Forelimb muscle (tissue), 1 donor: ENCODE measurements around the gene EZR. TPM values are rescaled to one million over a fixed set of nuclear protein-coding genes. Genes with fewer than 3 reads are reported as not detected.
"Not testable (repeated sequence)": the region's sequence is repeated elsewhere in the genome, so short reads cannot be mapped to it uniquely, and the experiment has no call there.

Experiments used
- DNase-seq: peaks from one replicate; pipeline ENCODE4 v3.0.0-alpha.2; 2013; ENCODE audit warnings: low read depth
- polyA plus RNA-seq: library from polyadenylated mRNA; unstranded; fragments of 120-200 nt; gene quantifications from one replicate; pipeline ENCODE4 v1.2.1, GENCODE V29; 2013; ENCODE audit not compliant: insufficient read length

EZR gene
- polyA plus RNA-seq, 1 donor, result 25.3 TPM

- no peak for DNase-seq
These were observed 24.8 kb upstream of the EZR start for GRCh38 chr6:158843751-158844683.

GRCh38 chr6:158841358-158841757 is 22.2 kb upstream of the EZR start:
- DNase-seq, result no peak

GRCh38 chr6:158840465-158840864 is 21.3 kb upstream of the EZR start:
- no peak for DNase-seq

GRCh38 chr6:158839796-158840195 is 20.6 kb upstream of the EZR start:
- DNase-seq, result no peak

- not testable (repeated sequence) for DNase-seq
These were observed 19.6 kb upstream of the EZR start for GRCh38 chr6:158838790-158839189.

- DNase-seq, result no peak
These were observed 18.8 kb upstream of the EZR start for GRCh38 chr6:158837684-158838625.

GRCh38 chr6:158836625-158837311 is 17.6 kb upstream of the EZR start:
- no peak for DNase-seq

- DNase-seq, result no peak
These were observed 16.6 kb upstream of the EZR start for GRCh38 chr6:158835616-158836221.

GRCh38 chr6:158834675-158835385 is 15.7 kb upstream of the EZR start:
- no peak for DNase-seq

- not testable (repeated sequence) for DNase-seq
These were observed 13.6 kb upstream of the EZR start for GRCh38 chr6:158832807-158833206.

GRCh38 chr6:158832026-158832425 is 12.9 kb upstream of the EZR start:
- no peak for DNase-seq

GRCh38 chr6:158831571-158831970 is 12.4 kb upstream of the EZR start:
- DNase-seq, result no peak

GRCh38 chr6:158830736-158831135 is 11.6 kb upstream of the EZR start:
- DNase-seq, result no peak

- DNase-seq, result no peak
These were observed 9.6 kb upstream of the EZR start for GRCh38 chr6:158828807-158829206.

GRCh38 chr6:158826819-158827501 is 7.8 kb upstream of the EZR start:
- DNase-seq, result no peak

GRCh38 chr6:158825951-158826306 is 6.8 kb upstream of the EZR start:
- no peak for DNase-seq

GRCh38 chr6:158825038-158825950 is 6.1 kb upstream of the EZR start:
- no peak for DNase-seq

GRCh38 chr6:158823616-158824015 is 4.4 kb upstream of the EZR start:
- not testable (repeated sequence) for DNase-seq

GRCh38 chr6:158819977-158820622 is 932 bp upstream of the EZR start:
- DNase-seq, result no peak
